Measurements from ENCODE around the gene PCCA.
"Not testable (repeated sequence)": the region's sequence is repeated elsewhere in the genome, so short reads cannot be mapped to it uniquely, and the experiment has no call there.

PCCA gene

DNA sequence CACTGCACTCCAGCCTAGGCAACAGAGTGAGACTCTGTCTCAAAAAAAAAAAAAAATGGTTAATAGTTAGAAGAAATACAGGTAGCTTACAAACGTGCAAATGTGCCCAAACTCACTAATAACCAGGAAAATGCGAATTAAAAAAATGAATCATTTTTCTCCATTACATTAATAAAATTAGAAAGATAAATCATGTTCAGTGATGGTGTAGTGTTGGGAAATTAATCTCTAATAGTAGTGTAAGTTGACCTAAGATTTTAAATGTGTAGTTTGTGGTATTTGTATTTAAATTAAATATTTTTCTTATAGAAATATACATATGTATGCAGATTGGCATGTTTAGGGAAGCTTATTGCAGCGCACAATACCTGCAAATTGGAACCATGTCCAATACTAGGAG lies 57.6 kb downstream of the PCCA start:
- DNase-seq: no peak

DNA sequence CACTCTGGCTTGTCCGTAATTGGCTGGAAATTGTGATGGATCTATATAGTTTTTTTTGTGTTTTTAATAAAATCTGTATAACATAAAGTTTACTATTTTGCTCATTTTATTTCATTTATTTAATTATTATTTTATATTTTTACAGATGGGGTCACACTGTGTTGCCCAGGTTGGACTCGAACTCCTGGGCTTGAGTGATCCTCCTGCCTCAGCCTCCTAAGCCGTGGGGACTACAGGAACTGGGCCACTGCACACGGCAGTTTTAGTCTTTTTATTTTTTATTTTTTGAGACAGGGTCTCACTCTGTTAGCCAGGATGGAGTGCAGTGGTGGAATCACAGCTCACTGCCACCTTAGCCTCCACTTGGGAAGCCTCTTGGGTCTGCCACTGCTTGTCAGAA lies 58.9 kb downstream of the PCCA start:
- DNase-seq: no peak

DNA sequence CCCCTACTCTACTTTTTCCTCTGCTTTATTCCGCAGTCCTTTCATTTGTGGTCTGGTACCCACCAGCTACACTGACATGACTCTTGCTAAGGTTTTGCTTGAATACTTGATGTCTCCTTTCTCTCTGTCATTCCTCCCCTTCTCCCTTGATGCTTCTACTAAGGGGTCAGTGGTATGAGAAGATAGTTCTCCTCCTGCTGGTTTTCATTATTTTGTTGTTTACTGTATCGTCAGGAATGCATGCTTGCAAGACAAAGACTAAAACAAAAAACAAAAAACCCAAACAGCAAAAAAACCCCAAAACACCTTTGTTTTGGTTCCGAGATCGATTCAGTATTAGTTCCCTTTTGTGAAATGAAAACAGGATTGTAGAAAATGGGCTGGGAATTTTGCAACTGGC lies 59.5 kb downstream of the PCCA start:
- no peak for DNase-seq

DNA sequence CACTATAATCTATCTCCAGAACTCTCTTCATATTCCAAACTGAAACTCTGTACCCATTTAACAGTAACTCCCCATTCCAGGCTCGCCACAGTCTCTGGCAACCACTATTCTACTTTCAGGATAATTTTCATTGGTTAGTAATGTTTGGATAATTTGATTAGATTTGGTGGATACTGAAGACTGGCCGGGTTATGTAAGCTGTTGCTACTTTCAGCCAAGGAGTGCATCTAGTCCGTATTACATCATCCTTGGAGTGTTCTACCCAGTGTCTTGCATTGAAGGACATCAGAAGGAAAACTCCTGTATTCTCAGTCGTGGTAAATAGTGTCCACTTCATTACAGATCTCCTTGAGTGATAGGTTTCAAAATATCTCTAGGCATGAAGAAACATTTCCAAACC lies 60.5 kb downstream of the PCCA start:
- no peak for DNase-seq

DNA sequence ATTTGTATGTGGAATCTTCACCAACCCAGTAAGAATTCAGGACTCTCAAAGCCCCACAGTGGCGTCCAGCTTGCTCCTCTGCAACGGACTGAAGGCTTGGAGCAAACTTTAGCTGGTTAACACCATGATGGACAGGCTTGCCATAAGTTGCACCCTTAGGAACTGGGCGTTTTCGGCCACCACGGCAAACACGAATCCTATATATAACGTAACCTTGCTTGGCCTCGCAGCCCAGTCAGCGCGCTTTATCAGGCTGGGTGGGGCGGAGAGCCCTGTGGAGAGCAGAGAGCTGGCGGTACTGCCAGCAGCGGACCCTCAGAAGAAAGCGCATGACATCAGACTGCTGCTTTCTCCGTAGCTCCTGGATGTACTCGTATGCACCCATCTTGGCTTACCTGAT lies 61.8 kb downstream of the PCCA start:
- DNase-seq: not testable (repeated sequence)

DNA sequence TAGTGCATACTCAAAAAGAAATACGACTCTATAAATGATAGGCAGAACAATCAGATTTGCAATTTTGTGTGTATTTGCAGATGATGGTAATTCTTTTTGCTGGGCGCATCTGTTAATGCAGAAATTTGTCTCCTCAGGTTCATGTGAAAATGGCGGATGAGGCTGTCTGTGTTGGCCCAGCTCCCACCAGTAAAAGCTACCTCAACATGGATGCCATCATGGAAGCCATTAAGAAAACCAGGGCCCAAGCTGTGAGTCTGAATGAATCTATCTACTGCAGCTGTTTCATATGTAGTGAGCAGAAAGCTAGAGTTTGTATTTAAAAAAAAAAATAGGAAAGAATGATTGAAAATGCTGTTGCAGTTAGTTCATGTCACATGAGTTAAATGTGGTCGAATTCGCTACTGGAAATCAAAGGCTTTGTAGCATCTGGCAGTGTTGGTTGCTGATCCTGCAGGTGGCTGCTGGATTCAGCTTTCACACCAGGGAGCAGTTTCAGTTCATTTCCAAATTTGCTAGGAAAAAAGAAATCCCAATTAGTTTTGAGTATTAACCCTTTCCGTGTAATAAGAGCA lies 66.0 kb downstream of the PCCA start:
- DNase-seq: no peak

DNA sequence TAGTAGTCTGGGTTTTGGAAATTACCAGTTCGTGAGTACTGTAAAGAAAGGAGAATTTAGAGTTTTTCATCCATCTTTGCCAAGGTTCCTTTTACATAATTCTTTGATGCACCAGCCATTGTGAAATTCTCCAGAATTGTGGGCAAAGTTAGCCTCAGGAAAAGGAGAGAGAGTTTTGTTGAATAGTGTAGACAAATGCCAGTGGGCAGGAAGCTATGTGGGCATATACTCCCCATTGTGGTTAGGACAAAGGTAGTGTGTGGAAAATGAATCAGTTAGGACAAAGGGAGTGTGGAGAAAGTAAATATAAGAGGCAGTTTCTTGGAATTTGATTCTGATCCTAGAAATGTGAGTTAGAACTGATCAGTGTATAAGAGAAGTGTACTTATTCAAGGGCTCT lies 67.9 kb downstream of the PCCA start:
- no peak for DNase-seq

DNA sequence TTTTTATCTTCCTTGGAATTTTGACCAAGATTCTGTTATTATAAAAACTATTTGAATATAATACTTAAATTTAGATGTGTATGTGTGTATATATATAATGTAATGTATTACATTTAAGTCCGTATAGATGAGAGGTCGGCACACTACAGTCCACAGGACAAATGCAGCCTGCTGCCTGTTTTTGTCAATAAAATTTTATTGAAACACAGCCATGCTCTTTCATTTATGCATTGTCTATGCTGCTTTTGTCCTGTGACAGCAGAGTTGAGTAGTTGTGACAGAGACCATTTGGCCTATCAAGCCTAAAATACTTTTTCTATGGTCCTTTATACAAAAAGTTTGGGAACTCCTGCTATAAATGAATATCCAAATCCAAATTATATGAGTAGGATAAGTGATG lies 69.7 kb downstream of the PCCA start:
- DNase-seq: no peak

DNA sequence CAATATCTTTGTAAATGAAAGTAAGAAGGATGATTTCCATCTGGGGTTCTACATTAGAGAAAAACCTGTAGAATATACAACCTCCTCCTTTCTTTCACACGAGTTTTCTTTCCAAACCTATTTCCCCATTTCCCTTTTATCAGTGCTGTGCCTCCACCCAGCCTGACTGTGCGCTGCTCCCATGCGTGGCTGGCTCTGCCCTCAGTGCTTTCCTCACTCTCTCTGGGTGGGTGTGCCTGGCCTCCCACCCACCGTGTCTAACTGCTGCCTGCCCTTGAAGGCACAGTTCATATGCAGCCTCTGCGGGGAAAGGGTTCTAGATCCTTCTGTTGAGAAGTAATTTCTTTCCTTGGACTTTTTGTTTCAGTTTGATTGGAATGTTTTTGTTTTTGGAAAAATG lies 70.7 kb downstream of the PCCA start:
- DNase-seq: no peak

DNA sequence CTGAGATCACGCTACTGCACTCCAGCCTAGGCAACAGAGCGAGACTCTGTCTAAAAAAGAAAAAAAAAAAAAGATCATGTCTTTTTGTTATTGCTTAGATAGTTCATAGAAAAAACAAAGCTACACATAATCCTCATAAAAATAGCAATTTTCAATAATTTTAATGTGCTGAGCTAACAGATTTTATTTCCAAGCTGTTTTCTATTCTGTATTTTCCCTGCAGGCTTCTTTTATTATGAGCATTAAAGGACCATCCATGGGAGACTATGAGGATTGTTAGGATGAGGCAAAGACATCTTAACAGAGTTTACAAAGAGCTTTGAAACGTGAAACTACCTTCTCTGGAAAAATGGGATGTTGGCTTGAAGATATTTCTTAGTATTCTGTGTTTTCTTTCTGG lies 71.6 kb downstream of the PCCA start:
- no peak for DNase-seq

DNA sequence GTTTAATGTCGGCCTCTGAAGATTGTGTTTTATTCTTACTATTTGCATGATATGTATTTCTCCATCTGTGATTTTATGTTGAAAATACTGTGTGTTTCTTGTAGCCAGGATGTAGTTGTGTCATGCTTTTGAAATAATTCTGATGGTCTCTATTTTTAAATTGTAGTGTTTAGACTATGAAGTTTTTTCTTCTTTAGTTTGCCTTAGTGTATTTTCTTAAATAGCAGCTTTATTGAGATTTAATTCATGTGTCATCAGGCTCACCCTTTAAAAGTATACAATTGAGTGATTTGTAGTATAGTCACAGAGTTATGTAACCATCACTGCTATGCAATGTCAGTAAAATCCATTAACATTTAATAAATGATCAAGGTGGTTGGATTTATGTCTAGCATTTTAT lies 74.5 kb downstream of the PCCA start:
- no peak for DNase-seq

DNA sequence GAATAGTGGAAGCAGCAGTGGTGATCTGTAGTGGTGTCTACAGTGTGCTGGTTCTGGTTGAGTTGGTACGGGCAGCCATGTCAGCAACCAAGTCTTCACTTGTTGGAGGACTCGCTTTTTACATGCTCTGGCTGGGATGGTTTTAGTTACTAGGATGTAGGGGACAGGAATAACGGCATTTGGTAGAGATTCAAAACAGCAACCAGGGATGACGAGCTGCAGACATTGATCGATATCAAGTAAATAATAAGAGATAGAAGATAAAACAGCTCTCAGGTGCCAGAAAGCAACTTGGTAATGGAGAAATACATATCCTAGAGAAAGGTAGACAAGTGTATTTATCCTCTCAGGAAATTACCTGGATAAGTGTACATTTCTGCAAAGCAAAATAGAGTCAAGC lies 84.3 kb downstream of the PCCA start:
- no peak for DNase-seq

DNA sequence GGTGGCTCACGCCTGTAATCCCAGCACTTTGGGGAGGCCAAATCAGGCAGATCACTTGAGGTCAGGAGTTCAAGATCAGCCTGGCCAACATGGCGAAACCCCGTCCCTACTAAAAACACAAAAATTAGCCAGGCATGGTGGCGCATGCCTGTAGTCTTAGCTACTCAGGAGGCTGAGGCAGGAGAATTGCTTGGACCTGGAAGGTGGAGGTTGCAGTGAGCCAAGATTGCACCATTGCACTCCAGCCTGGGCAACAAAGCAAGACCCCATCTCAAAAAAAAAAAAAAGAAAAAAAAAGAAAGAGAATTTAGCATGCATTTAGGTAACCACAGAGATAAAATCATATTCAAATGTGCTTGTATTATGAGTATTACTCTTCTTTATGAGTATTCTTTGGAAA lies 85.6 kb downstream of the PCCA start:
- DNase-seq: not testable (repeated sequence)

DNA sequence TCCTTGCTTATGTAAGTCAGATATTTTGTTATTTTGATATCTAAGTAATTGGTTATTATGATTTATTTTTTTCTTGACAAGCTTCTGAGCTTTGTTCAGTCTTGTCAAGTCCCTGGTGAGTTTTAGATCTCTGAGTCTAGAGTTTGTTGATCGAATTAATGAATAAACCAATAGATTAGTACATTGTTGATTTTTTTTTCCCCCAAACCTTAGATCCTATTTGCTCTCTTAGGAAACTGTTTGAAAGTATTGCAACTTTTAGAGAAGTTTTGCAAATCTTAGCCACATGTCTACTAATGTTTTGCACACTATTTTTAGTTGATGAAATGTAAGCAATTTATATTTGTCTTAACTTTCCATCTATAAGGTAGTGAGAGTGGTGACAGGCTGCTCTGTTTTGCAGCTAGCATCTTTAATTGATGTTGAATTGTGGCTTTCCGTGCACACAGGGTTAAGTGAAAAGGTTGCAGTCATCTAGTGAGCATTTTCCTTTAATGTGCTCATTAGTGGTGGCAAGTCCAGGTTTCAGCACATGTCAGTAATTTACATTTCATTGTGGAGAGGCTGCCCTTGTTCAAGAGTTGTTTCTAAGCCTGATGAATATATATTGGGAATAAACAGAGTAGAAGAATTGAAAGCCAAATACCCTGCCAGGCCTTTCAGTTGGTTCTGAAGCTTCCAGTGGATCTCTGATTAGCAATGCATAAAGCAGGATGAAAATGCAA lies 86.3 kb downstream of the PCCA start:
- no peak for DNase-seq

DNA sequence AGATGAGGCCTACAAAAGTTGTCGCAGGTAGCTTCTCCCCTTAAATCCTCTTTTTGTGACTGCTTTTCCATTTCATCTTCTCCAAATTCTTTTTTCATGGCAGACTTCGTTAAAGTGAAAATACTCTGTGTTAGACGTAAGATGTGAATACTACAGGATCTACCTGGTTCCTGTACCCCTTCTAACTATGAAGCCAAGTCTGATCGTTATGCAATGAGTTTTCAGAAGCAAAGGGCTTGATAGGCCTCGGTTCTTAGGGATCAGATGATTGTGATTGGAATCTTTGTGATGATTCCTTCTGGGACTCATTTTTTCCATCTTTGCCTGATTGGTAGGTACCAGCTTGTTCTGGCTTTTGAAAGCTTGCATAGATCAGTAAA lies 86.9 kb downstream of the PCCA start:
- no peak for DNase-seq

DNA sequence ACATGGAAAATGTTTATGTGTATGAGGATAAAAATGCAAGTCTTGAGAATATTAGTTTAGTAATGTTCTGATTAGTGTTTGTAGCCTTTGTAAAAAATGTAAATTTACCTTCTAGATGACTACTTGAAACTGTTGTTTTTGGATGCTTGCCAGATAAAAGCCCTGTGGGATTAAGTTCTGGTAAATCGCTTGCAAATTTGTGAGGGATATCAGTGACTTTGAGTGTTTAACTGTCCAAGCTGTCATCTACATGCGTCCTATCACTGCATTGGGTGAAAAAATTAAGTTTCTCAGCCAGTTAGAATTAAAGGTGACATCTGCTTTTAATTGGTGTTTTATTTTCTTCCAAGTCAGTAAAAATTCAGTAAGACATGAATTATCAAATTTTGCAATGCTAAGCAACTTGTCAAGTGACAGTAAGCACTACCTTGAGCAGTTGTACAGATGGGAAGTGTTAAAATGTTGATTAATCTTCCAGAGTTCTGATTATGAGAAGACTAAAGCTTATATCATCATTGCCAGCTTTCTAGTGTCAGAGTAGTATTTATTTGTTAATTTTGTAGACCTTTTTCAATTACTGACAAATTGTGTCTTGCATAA lies 88.0 kb downstream of the PCCA start:
- no peak for DNase-seq

DNA sequence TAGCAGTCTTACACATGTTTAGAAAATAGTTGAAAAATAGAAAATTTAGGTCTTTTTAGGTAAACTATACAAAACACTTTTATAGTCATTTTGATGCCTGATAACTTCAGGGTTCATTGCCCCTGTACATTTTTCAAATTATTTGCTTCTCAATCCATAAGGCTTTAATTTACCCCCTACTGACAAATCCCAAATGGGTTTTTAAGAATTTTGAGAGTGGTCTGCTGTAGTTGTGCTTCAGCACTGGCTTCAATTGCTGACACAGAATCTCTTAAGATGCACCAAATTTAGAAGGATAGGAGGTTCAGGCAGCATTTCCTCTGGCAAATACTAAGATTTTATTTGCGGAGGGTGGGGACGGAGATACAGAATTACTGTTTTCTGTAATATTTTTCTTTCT lies 89.4 kb downstream of the PCCA start:
- DNase-seq: no peak

DNA sequence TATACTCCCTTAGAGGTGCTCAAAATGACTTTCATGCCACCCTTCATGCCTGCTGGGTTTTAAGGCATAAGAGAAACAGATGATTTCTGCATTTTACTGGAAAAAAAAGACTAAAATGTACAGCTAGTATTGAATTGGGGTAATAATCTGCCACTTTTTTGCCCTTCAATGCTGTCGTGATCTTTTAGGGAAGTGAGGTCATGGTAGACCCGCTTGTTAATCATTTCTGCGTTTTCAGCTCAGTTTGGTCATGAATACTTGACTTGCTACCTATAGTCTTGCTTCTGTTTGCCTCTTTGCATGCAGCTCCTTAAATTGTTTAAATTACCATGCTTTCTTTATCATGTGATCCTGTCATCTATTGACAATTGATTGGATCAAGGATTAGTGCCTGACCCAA lies 90.4 kb downstream of the PCCA start:
- DNase-seq: no peak

DNA sequence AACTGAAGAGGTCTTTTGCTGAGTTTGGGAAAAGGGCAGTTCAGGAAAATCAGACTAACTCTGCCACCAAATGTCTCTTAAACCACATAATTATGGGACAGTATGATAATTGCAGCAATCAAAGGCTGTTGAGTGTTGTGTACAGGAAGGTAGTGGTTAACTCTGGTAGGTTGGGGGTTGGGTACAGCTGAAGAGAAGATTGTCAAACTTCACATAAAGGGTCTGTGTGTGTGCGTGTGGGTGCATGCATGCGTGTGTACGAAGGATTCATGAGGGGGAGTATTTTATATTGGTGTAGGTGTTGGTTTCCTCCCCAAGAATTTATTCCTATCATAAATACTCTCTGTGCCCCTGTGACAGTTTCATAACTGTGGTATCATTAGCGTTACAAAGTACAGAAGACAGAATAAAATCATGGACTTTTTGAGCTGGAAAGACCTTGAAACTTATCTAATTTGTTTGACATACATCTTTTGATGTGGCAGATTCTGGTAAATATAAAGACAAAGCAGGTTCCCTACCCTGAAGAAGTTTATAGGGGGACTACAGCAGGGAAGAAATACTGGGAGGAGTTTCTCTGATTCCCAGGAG lies 94.1 kb downstream of the PCCA start:
- DNase-seq: no peak

DNA sequence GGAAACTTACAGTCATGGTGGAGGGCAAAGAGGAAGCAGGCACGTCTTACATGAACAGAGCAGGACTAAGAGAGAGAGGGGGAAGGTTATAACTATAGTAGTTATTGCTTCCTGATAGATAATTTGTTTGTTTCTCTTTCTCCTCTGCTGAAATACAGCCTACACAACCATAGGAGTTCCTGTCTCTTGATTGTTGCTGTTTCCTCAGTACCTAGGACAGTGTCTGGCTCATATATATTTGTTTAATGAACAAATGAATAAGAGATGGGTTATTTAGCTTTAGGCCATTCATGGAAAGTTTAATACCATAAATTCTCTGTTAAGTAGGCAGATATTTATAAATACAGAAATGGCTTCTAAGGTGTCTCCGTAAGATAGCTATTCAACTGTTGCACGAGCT lies 95.2 kb downstream of the PCCA start:
- DNase-seq: no peak

DNA sequence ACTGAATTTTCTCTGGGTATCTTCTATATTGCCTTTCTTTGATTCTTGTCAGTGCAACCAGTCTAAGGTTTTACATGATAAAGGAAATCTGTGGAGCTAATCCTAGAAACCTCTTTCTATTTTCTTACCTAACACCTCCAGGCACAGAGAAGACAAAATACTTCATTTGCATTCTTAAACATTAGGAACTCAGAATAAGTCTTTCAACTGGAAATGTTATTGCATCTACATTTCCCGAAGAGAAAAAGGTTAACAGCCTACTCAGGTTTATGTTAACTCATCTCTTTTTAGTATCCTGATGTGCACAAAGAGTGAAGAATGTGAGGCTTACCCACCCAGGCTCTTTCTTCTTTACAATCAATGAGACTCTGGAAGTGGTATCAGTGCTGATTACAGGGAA lies 106.7 kb downstream of the PCCA start:
- DNase-seq: no peak

DNA sequence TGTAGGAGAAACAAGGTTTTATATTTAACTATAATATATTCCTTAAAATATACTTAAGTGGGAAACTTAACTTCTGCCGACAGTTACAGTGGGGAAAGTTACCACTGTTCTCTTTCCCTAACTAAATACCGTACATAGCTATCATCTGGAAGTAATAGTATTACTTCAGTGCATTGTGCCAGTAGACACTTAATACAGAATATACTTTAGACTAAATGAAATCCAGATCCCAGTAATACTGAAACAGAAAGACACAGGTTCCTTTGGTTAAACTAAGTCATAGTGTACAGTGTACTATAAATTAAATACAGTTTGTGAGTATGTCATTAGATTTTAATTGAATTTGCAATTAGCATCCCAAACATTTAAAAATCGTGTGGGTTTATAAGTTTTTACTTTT lies 107.5 kb downstream of the PCCA start:
- no peak for DNase-seq

DNA sequence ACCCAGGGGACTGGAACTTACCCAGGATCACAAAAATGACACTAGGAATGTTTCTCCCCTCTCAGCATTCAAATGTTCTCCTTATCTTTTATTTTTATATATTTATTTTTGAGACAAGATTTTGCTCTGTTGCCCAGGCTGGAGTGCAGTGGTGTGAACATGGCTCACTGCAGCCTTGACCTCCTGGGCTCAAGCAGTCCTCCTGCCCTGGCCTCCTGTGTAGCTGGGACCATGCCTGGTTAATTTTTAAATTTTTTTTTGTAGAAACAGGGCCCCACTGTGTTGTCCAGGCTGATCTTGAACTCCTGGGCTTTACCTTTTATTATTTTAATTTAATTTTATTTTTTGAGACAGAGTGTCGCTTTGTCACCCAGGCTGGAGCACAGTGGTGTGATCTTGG lies 108.2 kb downstream of the PCCA start:
- DNase-seq: no peak

DNA sequence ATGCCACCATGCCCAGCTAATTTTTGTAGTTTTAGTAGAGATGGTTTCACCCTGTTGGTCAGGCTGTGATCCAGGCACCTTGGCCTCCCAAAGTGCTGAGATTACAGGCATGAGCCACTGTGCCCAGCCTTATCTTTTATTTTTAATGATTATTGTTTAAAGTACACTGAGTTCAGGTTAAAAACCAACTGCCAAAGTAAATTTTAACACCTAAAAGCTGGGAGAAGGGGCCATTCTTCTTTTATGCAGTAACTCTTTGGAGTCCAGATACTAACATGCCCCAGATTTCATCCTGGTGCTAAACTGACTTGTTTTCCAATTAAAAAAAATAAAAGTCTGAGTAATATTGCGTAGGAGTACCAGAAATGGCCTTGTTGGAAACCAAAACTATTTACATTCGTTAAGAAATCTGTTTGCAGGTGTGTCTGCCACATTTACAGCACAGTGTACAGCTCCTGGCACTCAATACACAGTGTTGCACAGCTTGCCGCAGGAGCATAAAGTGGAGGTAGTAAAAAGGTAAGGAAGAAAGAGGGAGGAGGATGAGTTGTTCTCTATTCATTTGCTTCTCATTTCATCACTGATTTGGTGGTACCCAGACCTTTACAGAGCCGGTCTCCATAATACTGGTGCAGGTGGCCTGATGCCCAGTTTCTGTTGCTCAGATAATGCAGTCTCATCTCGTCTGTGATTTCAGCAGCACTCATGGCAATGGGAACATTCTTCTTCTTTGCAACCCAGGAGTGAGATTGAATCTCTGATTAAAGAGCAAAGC lies 108.9 kb downstream of the PCCA start:
- DNase-seq: no peak
